NCI-H2029 (cell line): ENCODE results near the gene RNASE3.
"Not testable (repeated sequence)": the region's sequence is repeated elsewhere in the genome, so short reads cannot be mapped to it uniquely, and the experiment has no call there.

Experiments
- DNase-seq: peaks from one replicate; lab custom pipeline; 2025; lab: John Stamatoyannopoulos, UW

Gene RNASE3

GRCh38 chr14:20891126-20891825, at the start of gene RNASE3:
RNASE3 (plus strand) TSS chr14:20891385; CDS start chr14:20891687, 302 bp downstream.
- not testable (repeated sequence) for DNase-seq

- DNase-seq: no peak
Observed at GRCh38 chr14:20846560-20846959, 44.6 kb upstream of the RNASE3 start.

- DNase-seq: no peak
Observed at GRCh38 chr14:20848316-20848954, 42.8 kb upstream of the RNASE3 start.

- DNase-seq: no peak
Observed at GRCh38 chr14:20848955-20849570, 42.1 kb upstream of the RNASE3 start.

- no peak for DNase-seq
Observed at GRCh38 chr14:20853042-20853441, 38.1 kb upstream of the RNASE3 start.

- no peak for DNase-seq
Observed at GRCh38 chr14:20855652-20856291, 35.4 kb upstream of the RNASE3 start.

- no peak for DNase-seq
Observed at GRCh38 chr14:20857207-20857606, 34.0 kb upstream of the RNASE3 start.

GRCh38 chr14:20857630-20858261, 33.4 kb upstream of the RNASE3 start:
- DNase-seq: no peak

GRCh38 chr14:20866194-20866593, 25.0 kb upstream of the RNASE3 start:
- no peak for DNase-seq

GRCh38 chr14:20866963-20867362, 24.2 kb upstream of the RNASE3 start:
- DNase-seq: no peak

GRCh38 chr14:20873370-20874177, 17.6 kb upstream of the RNASE3 start:
- no peak for DNase-seq

GRCh38 chr14:20877016-20877415, 14.2 kb upstream of the RNASE3 start:
- no peak for DNase-seq

- no peak for DNase-seq
Observed at GRCh38 chr14:20878695-20879094, 12.5 kb upstream of the RNASE3 start.

GRCh38 chr14:20881229-20881628, 10.0 kb upstream of the RNASE3 start:
- not testable (repeated sequence) for DNase-seq

GRCh38 chr14:20882787-20883186, 8.4 kb upstream of the RNASE3 start:
- DNase-seq: not testable (repeated sequence)

GRCh38 chr14:20888411-20888810, 2.8 kb upstream of the RNASE3 start:
- not testable (repeated sequence) for DNase-seq

GRCh38 chr14:20895322-20895721, 4.1 kb downstream of the RNASE3 start:
- DNase-seq: not testable (repeated sequence)

GRCh38 chr14:20904393-20905029, 13.3 kb downstream of the RNASE3 start:
- no peak for DNase-seq

GRCh38 chr14:20905676-20906075, 14.5 kb downstream of the RNASE3 start:
- DNase-seq: no peak

GRCh38 chr14:20907214-20907613, 16.0 kb downstream of the RNASE3 start:
- no peak for DNase-seq

GRCh38 chr14:20910822-20911221, 19.6 kb downstream of the RNASE3 start:
- DNase-seq: not testable (repeated sequence)
